IMR-90 (cell line): Measurements from ENCODE around the gene PRR18. TPM values are rescaled to one million over a fixed set of nuclear protein-coding genes. Genes with fewer than 3 reads are reported as not detected.

Experiments used
- ATAC-seq: fragments of 200-7000 bp; cut with Tn5 transposase; 2 replicates; pipeline ENCODE4 v1.9.1; 2020; ENCODE audit warnings: low read depth, mild to moderate bottlenecking, moderate library complexity
- BruUV-seq: library from RNA; stranded (reverse); fragments of 400-500 nt; replicated peaks from 2 replicates; lab custom pipeline; 2021; lab: Mats Ljungman, UMichigan
- CTCF ChIA-PET: fragments of 300-600 bp; formaldehyde crosslinking; extraction: SDS; loops from one replicate; lab custom pipeline; 2021; ENCODE audit warnings: antibody characterized with exemption; lab: Yijun Ruan, JAX
- POLR2A ChIA-PET: fragments of 300-600 bp; sonication (Branson Sonifier 250); formaldehyde crosslinking; loops from one replicate; lab custom pipeline; 2022; ENCODE audit warnings: antibody characterized with exemption; ENCODE audit not compliant: unreplicated experiment; lab: Charles Lee
- DNase-seq: peaks from one replicate; pipeline ENCODE4 v3.0.0; 2013
- H2AFZ ChIP-seq: replicated peaks from 2 replicates; pipeline ENCODE3; 2013; ENCODE audit warnings: low read length, mild to moderate bottlenecking; ENCODE audit not compliant: poor library complexity
- H2AK5ac ChIP-seq: 2 replicates; pipeline ENCODE4 v1.6.1; 2013; ENCODE audit warnings: low read depth, low read length, inconsistent platforms
- H2AK9ac ChIP-seq: replicated peaks from 2 replicates; pipeline ENCODE3; 2013; ENCODE audit warnings: mild to moderate bottlenecking, low read depth, low read length, moderate library complexity; ENCODE audit not compliant: poor library complexity
- H2BK120ac ChIP-seq: 2 replicates; pipeline ENCODE4 v1.6.1; 2013; ENCODE audit warnings: low read depth, low read length, inconsistent platforms
- H2BK15ac ChIP-seq: 3 replicates; pipeline ENCODE4 v1.6.1; 2013; ENCODE audit warnings: low read depth, low read length, inconsistent platforms
- H2BK20ac ChIP-seq: 2 replicates; pipeline ENCODE4 v1.6.1; 2013; ENCODE audit warnings: low read depth, mild to moderate bottlenecking, inconsistent platforms, low read length, moderate library complexity
- H2BK5ac ChIP-seq: 2 replicates; pipeline ENCODE4 v1.6.1; 2013; ENCODE audit warnings: mild to moderate bottlenecking, low read depth, low read length, inconsistent platforms; ENCODE audit not compliant: poor library complexity, severe bottlenecking
- H3K14ac ChIP-seq: replicated peaks from 2 replicates; pipeline ENCODE4 v1.6.1; 2013; ENCODE audit warnings: low read depth, low read length, inconsistent platforms
- H3K18ac ChIP-seq: 2 replicates; pipeline ENCODE4 v1.6.1; 2013; ENCODE audit warnings: low read depth, low read length, control low read depth
- H3K23ac ChIP-seq: 2 replicates; pipeline ENCODE4 v1.6.1; 2013; ENCODE audit warnings: low read depth, low read length, inconsistent platforms
- H3K27ac ChIP-seq: 2 replicates; pipeline ENCODE4 v1.5.1; 2013; ENCODE audit warnings: mild to moderate bottlenecking, control low read depth, low read length; ENCODE audit not compliant: insufficient read depth
- H3K27me3 ChIP-seq: 2 replicates; pipeline ENCODE4 v1.6.1; 2013; ENCODE audit warnings: low read length; ENCODE audit not compliant: control insufficient read depth, insufficient read depth
- H3K36me3 ChIP-seq: 2 replicates; pipeline ENCODE4 v1.6.1; 2013; ENCODE audit warnings: low read length, mixed read lengths; ENCODE audit not compliant: control insufficient read depth, insufficient read depth
- H3K4ac ChIP-seq: 2 replicates; pipeline ENCODE4 v1.6.1; 2013; ENCODE audit warnings: low read depth, low read length, inconsistent platforms
- H3K4me1 ChIP-seq: 2 replicates; pipeline ENCODE4 v1.6.1; 2013; ENCODE audit warnings: low read length, mixed read lengths; ENCODE audit not compliant: control insufficient read depth, insufficient read depth
- H3K4me2 ChIP-seq: 2 replicates; pipeline ENCODE4 v1.6.1; 2013; ENCODE audit warnings: low read depth, mild to moderate bottlenecking, control low read depth, low read length, moderate library complexity
- H3K4me3 ChIP-seq: 2 replicates; pipeline ENCODE4 v1.5.1; 2013; ENCODE audit warnings: low read depth, mild to moderate bottlenecking, control low read depth, low read length, moderate library complexity; ENCODE audit not compliant: insufficient read depth
- H3K56ac ChIP-seq: 2 replicates; pipeline ENCODE4 v1.6.1; 2013; ENCODE audit warnings: low read length, inconsistent platforms; ENCODE audit not compliant: insufficient read depth; ENCODE audit errors: extremely low read depth
- H3K79me1 ChIP-seq, 2 experiments: 2 replicates each; pipeline ENCODE4 v1.6.1; 2013; ENCODE audit warnings: low read length in 2 of 2, inconsistent platforms in 1 of 2, low read depth in 1 of 2
- H3K9ac ChIP-seq: 2 replicates; pipeline ENCODE4 v1.6.1; 2013; ENCODE audit warnings: low read depth, low read length, control low read depth
- H3K9me1 ChIP-seq: 2 replicates; pipeline ENCODE4 v1.6.1; 2013; ENCODE audit warnings: low read length, inconsistent platforms; ENCODE audit not compliant: insufficient read depth
- H3K9me3 ChIP-seq: 2 replicates; pipeline ENCODE4 v1.6.1; 2013; ENCODE audit warnings: low read length; ENCODE audit not compliant: control insufficient read depth, insufficient read depth
- H4K20me1 ChIP-seq: 2 replicates; pipeline ENCODE4 v1.6.1; 2013; ENCODE audit warnings: low read length, inconsistent platforms; ENCODE audit not compliant: insufficient read depth
- H4K5ac ChIP-seq: 2 replicates; pipeline ENCODE4 v1.6.1; 2013; ENCODE audit warnings: mild to moderate bottlenecking, low read depth, low read length, control low read depth
- H4K8ac ChIP-seq, 2 experiments: 2 replicates each; pipeline ENCODE4 v1.6.1; 2013; ENCODE audit warnings: low read depth in 2 of 2, low read length in 2 of 2, control low read depth in 1 of 2, inconsistent platforms in 1 of 2
- H4K91ac ChIP-seq: 2 replicates; pipeline ENCODE4 v1.6.1; 2013; ENCODE audit warnings: low read depth, low read length, inconsistent platforms; ENCODE audit not compliant: insufficient read depth
- CHD1 ChIP-seq: IDR thresholded peaks from 2 replicates; pipeline ENCODE4 v1.6.1; 2012; ENCODE audit warnings: low read depth, low read length, improper control_type of control experiment
- CTCF ChIP-seq: conservative IDR thresholded peaks from 2 replicates; pipeline ENCODE4 v1.5.1; 2012; ENCODE audit warnings: mild to moderate bottlenecking, low read depth, low read length, improper control_type of control experiment
- ELK1 ChIP-seq: fragments of 150-350 bp; IDR thresholded peaks from 2 replicates; pipeline ENCODE4 v1.6.1; 2016; ENCODE audit warnings: low read depth, mild to moderate bottlenecking, low read length, moderate library complexity, borderline replicate concordance
- MAZ ChIP-seq: IDR thresholded peaks from 2 replicates; pipeline ENCODE4 v1.6.1; 2012; ENCODE audit warnings: low read depth, mild to moderate bottlenecking, low read length, improper control_type of control experiment, moderate library complexity, borderline replicate concordance
- NFE2L2 ChIP-seq: fragments of 150-350 bp; IDR thresholded peaks from 2 replicates; pipeline ENCODE4 v1.6.1; 2016; ENCODE audit warnings: low read depth, mild to moderate bottlenecking, low read length
- RAD21 ChIP-seq: IDR thresholded peaks from 2 replicates; pipeline ENCODE4 v1.6.1; 2012; ENCODE audit warnings: low read length, improper control_type of control experiment
- RCOR1 ChIP-seq: IDR thresholded peaks from 2 replicates; pipeline ENCODE4 v1.6.1; 2012; ENCODE audit warnings: mild to moderate bottlenecking, low read length, improper control_type of control experiment; ENCODE audit not compliant: insufficient replicate concordance
- SMC3 ChIP-seq: fragments of 150-350 bp; IDR thresholded peaks from 2 replicates; pipeline ENCODE4 v1.6.1; 2016; ENCODE audit warnings: low read depth, mild to moderate bottlenecking, antibody characterized with exemption, low read length, moderate library complexity
- WGBS, 2 experiments: methylation state at CpG; one replicate each; pipeline versions ENCODE4 v1.1.5 to v1.1.7; 2013; ENCODE audit warnings: missing lambda C conversion rate in 2 of 2; ENCODE audit not compliant: insufficient read length in 1 of 2; ENCODE audit errors: extremely low coverage in 2 of 2; 5-methylcytosine and 5-hydroxymethylcytosine counted together
- dilution Hi-C: fragments of 300-500 bp; cut with HindIII; formaldehyde crosslinking; loops from one replicate; pipeline ENCODE4 v1.14.3; 2018; ENCODE audit warnings: low sequenced_read_pairs; ENCODE audit not compliant: unreplicated experiment
- in situ Hi-C: fragments of 300-500 bp; cut with MboI; formaldehyde crosslinking; loops from 3 replicates; pipeline ENCODE4 v1.14.3; 2019; ENCODE audit warnings: low sequenced_read_pairs, inconsistent platforms, mixed read lengths
- intact Hi-C: fragments of 100-400 bp; cut with micrococcal nuclease; formaldehyde crosslinking; loops from 2 replicates; pipeline ENCODE4 v1.10.0; 2022
- polyA plus RNA-seq, 3 experiments: library from polyadenylated mRNA; depleted of rRNA; stranded (reverse); fragments of >200 nt; gene quantifications; 2 replicates each; pipeline ENCODE4 v1.2.3, GENCODE V29; 2012; ENCODE audit warnings: low replicate concordance in 1 of 3
- total RNA-seq: library from RNA; depleted of rRNA; stranded (reverse); fragments of >200 nt; gene quantifications from 2 replicates; pipeline ENCODE4 v1.2.3, GENCODE V29; 2012

PRR18 gene
- total and polyA plus RNA-seq, 2 of the 4 experiments (the other 2 are of a cell fraction) = not detected

- no peak for TF ChIP-seq RAD21
- TF ChIP-seq SMC3 = no peak
- TF ChIP-seq CTCF = no peak
- no peak for TF ChIP-seq MAZ
- no peak for TF ChIP-seq CHD1
- no peak for TF ChIP-seq ELK1
- no peak for TF ChIP-seq RCOR1
- no peak for TF ChIP-seq NFE2L2
- ChIA-PET POLR2A (no interaction called here), CTCF (no interaction called here)
- H2BK15ac ChIP-seq = no peak overlapping the region
- ATAC-seq = no peak
- no peak overlapping the region for H2BK120ac ChIP-seq
- H4K20me1 ChIP-seq = no peaks in the 10 kb centered on the region
- H3K4me3 ChIP-seq = no peak overlapping the region
- H3K4me2 ChIP-seq = no peak overlapping the region
- no peak overlapping the region for H4K5ac ChIP-seq
- no peaks in the 10 kb centered on the region for H3K79me1 ChIP-seq
- H3K56ac ChIP-seq = no peak overlapping the region
- WGBS, 2 experiments = 86% methylated on average over 5 of the region's 14 CpGs; no CpG with 5 or more reads in 1 of the 2 experiments
- dilution Hi-C loops (no loop called here), intact Hi-C loops (no loop called here), in situ Hi-C loops (no loop called here)
- H4K91ac ChIP-seq = no peak overlapping the region
- H3K27ac ChIP-seq = no peak overlapping the region
- peaks cover 8% of the 10 kb centered on the region for H3K27me3 ChIP-seq
- H3K9ac ChIP-seq = no peak overlapping the region
- no peaks in the 10 kb centered on the region for H3K9me1 ChIP-seq
- peak overlapping the region; percentile 61 for H2AK9ac ChIP-seq
- no peak overlapping the region for H2AK5ac ChIP-seq
- no peaks in the 10 kb centered on the region for H3K4me1 ChIP-seq
- H3K9me3 ChIP-seq = no peaks in the 10 kb centered on the region
- H3K14ac ChIP-seq = no peak overlapping the region
- no peak overlapping the region for H2BK5ac ChIP-seq
- H3K18ac ChIP-seq = no peak overlapping the region
- no peak overlapping the region for H4K8ac ChIP-seq
- H3K4ac ChIP-seq = no peak overlapping the region
- DNase-seq = no peak
- H2BK20ac ChIP-seq = no peak overlapping the region
- H2AFZ ChIP-seq = no peak overlapping the region
- H3K23ac ChIP-seq = no peak overlapping the region
- BruUV-seq = no TSS peak
- H3K36me3 ChIP-seq = no peaks in the 10 kb centered on the region
These were observed 18.8 kb downstream of the PRR18 start for GRCh38 chr6:166289207-166290060.
